Naive B cell (primary cell): ENCODE measurements around the gene HES1. TPM values are rescaled to one million over a fixed set of nuclear protein-coding genes. Genes with fewer than 3 reads are reported as not detected.

ENCODE experiments used
- ATAC-seq, 2 donors: fragments of 150-1000 bp; cut with Tn5 transposase; 2 replicates each; pipeline ENCODE4 v1.10.0; 2021; ENCODE audit warnings: low read depth in 2 of 2, mild to moderate bottlenecking in 2 of 2, moderate library complexity in 2 of 2
- DNase-seq: peaks from one replicate; pipeline ENCODE4 v3.0.0; 2022
- H3K27ac Mint-ChIP-seq, 6 donors: one replicate each; pipeline ENCODE4 v1.8.0; 2020 to 2022; ENCODE audit warnings: mild to moderate bottlenecking in 6 of 6, mixed read lengths in 6 of 6, moderate library complexity in 5 of 6, inconsistent platforms in 2 of 6
- H3K27me3 Mint-ChIP-seq, 3 donors: one replicate each; pipeline ENCODE4 v1.8.0; 2021 to 2022; ENCODE audit warnings: mixed read lengths in 3 of 3, mild to moderate bottlenecking in 1 of 3
- H3K36me3 Mint-ChIP-seq, 2 donors: one replicate each; pipeline ENCODE4 v1.8.0; 2020 to 2022; ENCODE audit warnings: mixed read lengths in 2 of 2, inconsistent platforms in 1 of 2, mild to moderate bottlenecking in 1 of 2
- H3K4me1 Mint-ChIP-seq, 3 donors: one replicate each; pipeline ENCODE4 v1.8.0; 2020 to 2022; ENCODE audit warnings: mixed read lengths in 3 of 3, inconsistent platforms in 1 of 3, mild to moderate bottlenecking in 1 of 3, moderate library complexity in 1 of 3
- H3K4me3 Mint-ChIP-seq, 8 donors: one replicate each; pipeline ENCODE4 v1.8.0; 2020 to 2022; ENCODE audit warnings: mild to moderate bottlenecking in 8 of 8, mixed read lengths in 8 of 8, moderate library complexity in 8 of 8, inconsistent platforms in 2 of 8
- H3K9me3 Mint-ChIP-seq, 7 donors: one replicate each; pipeline ENCODE4 v1.8.0; 2020 to 2022; ENCODE audit warnings: mixed read lengths in 7 of 7, mild to moderate bottlenecking in 5 of 7, inconsistent platforms in 2 of 7, moderate library complexity in 1 of 7
- polyA plus RNA-seq, 6 donors: library from polyadenylated mRNA; unstranded; fragments of 300-500 nt; fragmentation: Illumina TruSeq; gene quantifications; one replicate each; pipeline ENCODE4 v1.2.3, GENCODE V29; 2021; ENCODE audit warnings: low read depth in 6 of 6

HES1 gene
- polyA plus RNA-seq, 6 donors from 2014 or later = 10.1 to 43.5 (median 25.4) TPM

DNA sequence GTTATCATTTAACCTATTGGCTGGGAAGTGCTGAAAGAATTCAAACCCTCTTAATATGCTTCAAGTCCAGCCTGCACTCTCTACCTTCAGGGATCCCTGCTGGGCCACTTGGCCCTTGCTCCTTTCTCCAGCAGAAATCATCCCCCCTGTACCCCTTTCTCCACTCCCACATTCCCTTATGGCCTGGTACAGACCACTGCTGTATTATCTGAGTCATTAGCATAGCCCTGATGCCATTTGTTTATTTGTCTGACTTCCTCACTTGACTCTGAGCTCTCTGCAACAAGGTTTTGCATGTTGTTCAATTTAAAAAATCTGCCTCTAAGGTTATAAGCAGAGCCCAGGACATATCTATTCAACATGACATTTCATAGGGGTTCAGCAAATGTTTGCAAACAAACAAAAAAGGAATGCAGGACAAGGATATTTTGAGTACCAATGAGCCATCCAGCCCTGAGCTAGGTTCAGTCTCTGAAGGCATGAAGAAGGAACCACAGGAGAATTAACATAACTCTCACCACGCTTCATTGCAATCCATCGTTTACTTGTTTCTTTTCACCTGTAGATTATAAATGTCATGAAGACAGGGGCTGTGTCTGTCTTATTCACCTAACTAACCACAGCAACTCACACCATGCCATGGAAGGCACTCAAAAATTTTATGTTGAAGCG, 26.6 kb upstream of the HES1 start:
- no peak for DNase-seq
- Mint-ChIP-seq H3K27me3 (no peaks in the 10 kb centered on the region), H3K36me3 (no peaks in the 10 kb centered on the region), H3K9me3 (peaks cover 0 to 5% (median 3%) of the 10 kb centered on the region in 7 donors), H3K4me3 (peak overlapping the region in 6 of 8 donors; percentile 0 to 48 (median 30)), H3K27ac (peak overlapping the region; percentile 10 to 91 (median 62)), H3K4me1 (peaks cover 50 to 56% (median 53%) of the 10 kb centered on the region in 3 donors)
- ATAC-seq = peak; percentile 59 to 62

DNA sequence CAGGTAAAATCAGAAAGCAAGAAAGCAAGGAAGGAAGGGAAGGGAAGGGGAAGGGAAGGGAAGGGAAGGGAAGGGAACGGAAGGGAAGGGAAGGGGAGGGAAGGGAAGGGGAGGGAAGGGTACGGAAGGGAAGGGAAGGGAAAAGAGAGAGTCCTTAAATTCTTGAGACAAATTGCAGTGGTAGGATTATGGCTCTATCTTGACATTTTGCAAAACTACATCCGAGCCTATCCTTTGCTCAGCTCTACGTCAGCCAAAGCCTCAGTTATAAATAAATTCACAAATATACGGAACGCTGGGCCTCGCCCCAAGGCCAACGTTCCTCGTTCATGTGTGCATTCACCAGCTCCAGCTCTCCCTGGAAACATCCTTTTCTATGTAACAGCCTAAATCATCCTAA, 25.5 kb upstream of the HES1 start:
- ATAC-seq = no peak
- H3K9me3 Mint-ChIP-seq = peaks cover 0 to 5% (median 3%) of the 10 kb centered on the region in 7 donors
- DNase-seq = no peak
- no peaks in the 10 kb centered on the region for H3K36me3 Mint-ChIP-seq
- no peak overlapping the region for H3K27ac Mint-ChIP-seq
- H3K4me3 Mint-ChIP-seq = no peak overlapping the region
- peaks cover 38 to 44% (median 41%) of the 10 kb centered on the region in 3 donors for H3K4me1 Mint-ChIP-seq
- H3K27me3 Mint-ChIP-seq = no peaks in the 10 kb centered on the region

DNA sequence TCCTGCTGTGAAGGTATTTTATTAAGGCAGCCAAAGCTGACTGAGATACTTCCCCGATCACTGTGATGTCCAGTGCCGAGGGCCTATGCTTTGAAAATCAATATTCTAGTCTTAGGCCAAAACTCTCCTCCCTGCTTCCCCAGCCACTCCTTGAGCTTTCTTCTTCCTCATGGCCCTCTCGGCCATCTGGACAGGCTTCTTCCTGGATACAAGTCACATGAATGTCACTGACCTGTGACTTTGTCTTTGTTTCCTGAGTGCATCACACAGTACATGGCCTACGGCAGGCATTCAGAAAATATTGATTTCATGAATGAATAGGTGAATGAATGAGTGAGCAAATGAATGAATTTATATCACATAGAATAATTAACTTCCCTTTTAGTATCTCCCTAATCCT, 24.6 kb upstream of the HES1 start:
- Mint-ChIP-seq H3K27me3 (no peaks in the 10 kb centered on the region), H3K4me3 (peak overlapping the region in 1 of 8 donors; percentile 62), H3K27ac (peak overlapping the region in 4 of 6 donors; percentile 66 to 93 (median 82)), H3K9me3 (peaks cover 0 to 5% (median 3%) of the 10 kb centered on the region in 7 donors), H3K4me1 (peaks cover 30 to 36% (median 33%) of the 10 kb centered on the region in 3 donors), H3K36me3 (no peaks in the 10 kb centered on the region)
- ATAC-seq = no peak
- no peak for DNase-seq

DNA sequence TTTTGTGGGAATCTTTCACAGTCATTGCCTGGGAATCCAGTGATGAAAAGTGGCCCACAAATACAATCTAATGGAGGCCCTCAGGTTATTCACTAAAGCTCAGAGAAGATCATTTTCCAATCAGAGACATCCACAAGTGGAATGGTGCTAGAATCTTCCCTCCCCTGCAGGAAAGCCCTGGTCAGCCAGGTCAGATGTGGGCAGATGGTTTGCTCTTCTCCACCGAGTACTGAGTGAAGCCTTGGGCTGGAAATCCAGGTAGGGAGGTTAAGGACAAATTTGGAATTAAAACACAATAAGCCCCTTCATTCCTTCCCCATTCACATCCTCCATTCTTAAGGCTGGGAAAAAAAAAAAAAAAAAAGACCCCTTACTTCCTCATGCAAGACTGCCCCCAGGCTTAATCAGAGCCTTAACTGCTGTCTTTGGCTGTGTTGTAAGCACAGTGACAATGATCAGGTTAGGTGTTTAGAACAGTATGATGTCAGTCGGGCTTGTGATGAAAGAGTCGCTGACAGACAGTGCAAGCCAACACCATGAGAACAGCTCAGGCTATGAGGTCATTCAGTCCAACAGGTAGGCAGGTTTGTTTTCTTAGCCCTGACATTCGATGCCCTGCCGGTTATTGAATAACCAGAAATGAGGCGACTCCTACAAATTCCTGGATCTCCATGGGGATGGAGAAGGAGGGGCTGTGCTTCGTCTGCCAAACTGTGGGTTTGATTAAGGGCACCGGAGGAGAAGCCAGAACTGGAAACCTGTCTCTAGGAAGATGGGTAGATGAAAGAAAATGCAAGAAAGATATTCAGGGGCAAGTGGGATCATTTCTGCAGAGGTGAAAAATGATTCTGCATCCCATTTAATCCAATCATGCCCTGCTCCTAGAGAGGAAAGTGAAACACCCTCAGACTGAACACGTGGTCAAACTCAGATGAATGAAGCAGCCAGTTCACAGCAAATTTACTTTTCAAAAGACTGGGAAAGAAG, 23.5 kb upstream of the HES1 start:
- Mint-ChIP-seq H3K27me3 (no peaks in the 10 kb centered on the region), H3K4me1 (peaks cover 21 to 30% (median 28%) of the 10 kb centered on the region in 3 donors), H3K9me3 (peaks cover 0 to 4% (median 2%) of the 10 kb centered on the region in 7 donors), H3K4me3 (no peak overlapping the region), H3K36me3 (no peaks in the 10 kb centered on the region), H3K27ac (peak overlapping the region in 2 of 6 donors; percentile 28 to 57)
- DNase-seq = no peak
- no peak for ATAC-seq

DNA sequence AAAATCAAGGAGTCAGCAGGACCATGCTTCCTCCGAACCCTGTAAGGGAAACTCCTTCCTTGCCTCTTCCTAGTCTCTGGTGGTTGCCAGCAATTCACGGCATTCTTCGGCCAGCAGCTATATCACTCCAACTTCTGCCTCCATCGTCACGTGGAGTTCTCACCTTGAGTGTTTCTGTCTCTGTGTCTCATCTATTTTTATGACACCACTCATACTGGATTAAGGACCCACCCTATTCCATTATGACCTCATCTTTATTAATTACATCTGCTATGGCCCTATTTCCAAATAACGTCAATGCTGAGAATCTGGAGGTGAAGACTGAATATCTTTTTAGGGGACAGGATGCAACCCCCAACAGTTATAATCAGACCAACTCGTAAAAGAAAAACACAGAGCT, 21.8 kb upstream of the HES1 start:
- ATAC-seq (no peak), DNase-seq (no peak)
- peak overlapping the region in 1 of 8 donors; percentile 47 for H3K4me3 Mint-ChIP-seq
- H3K4me1 Mint-ChIP-seq = peaks cover 16 to 24% (median 24%) of the 10 kb centered on the region in 3 donors
- H3K27ac Mint-ChIP-seq = no peak overlapping the region
- no peaks in the 10 kb centered on the region for H3K36me3 Mint-ChIP-seq
- H3K9me3 Mint-ChIP-seq = no peaks in the 10 kb centered on the region
- H3K27me3 Mint-ChIP-seq = no peaks in the 10 kb centered on the region

DNA sequence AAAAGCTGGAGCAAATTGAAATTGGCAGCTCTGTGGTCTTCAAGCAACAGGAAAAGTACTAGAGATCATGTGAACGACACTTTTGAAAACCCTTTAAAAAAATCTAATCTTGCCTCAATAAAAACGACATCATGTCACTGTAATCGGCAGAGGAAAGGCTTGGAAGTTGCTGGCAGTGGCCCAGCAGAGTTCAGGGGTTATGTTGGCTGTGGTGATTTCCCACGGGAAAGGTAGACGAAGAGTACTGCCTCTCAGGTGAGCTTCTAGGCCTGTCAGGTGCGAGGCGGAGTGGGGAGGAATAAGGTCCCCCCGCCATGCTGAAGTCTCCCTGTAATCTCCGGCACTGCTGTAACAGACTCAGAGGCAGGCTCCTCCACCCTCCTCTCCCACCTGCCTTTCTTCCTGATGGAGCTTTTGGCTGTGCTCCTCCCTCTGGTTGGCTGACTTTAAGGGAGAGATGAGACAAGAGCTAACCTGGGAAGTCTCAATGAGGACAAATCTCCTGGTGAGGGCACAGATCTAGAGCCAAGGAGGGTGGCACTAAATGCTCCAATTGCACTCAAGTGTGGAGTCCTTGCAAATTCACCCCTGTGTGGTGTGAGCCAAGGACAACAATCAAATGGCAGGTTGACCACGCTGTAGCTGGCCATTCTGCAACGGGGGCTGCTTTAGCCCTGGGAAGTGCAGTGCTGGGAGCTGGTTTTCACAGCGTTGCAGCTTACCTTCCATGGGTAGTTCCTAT, 18.7 kb upstream of the HES1 start:
- Mint-ChIP-seq H3K9me3 (no peaks in the 10 kb centered on the region), H3K27ac (no peak overlapping the region), H3K27me3 (peaks cover 0 to 4% (median 0%) of the 10 kb centered on the region in 3 donors), H3K36me3 (no peaks in the 10 kb centered on the region), H3K4me1 (peaks cover 28 to 40% (median 40%) of the 10 kb centered on the region in 3 donors), H3K4me3 (no peak overlapping the region)
- DNase-seq (no peak), ATAC-seq (no peak)

DNA sequence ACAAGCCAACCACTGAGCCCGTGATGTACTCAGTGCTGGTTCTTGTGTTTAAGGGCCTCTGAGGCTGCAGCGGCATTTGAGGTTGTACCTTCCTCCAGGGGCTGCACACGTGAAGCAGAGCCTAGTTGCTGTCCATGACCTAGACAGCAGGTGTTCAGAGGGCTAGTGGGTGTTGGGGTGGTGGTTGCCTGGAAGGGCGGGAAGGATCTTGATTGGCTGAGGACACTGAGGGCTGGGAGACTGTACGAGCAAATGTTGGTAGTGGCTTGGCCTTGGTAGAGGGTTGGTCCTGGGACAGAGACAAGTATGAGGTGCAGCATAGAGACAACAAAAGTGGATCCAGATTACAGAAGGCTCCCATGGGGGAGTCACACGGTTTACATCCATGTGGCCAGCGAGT, 17.0 kb upstream of the HES1 start:
- Mint-ChIP-seq H3K27ac (peak overlapping the region in 3 of 6 donors; percentile 0 to 68 (median 64)), H3K4me3 (peak overlapping the region in 1 of 8 donors; percentile 25), H3K4me1 (peaks cover 36 to 47% (median 45%) of the 10 kb centered on the region in 3 donors), H3K9me3 (no peaks in the 10 kb centered on the region), H3K27me3 (peaks cover 0 to 4% (median 0%) of the 10 kb centered on the region in 3 donors), H3K36me3 (no peaks in the 10 kb centered on the region)
- no peak for DNase-seq
- no peak for ATAC-seq

DNA sequence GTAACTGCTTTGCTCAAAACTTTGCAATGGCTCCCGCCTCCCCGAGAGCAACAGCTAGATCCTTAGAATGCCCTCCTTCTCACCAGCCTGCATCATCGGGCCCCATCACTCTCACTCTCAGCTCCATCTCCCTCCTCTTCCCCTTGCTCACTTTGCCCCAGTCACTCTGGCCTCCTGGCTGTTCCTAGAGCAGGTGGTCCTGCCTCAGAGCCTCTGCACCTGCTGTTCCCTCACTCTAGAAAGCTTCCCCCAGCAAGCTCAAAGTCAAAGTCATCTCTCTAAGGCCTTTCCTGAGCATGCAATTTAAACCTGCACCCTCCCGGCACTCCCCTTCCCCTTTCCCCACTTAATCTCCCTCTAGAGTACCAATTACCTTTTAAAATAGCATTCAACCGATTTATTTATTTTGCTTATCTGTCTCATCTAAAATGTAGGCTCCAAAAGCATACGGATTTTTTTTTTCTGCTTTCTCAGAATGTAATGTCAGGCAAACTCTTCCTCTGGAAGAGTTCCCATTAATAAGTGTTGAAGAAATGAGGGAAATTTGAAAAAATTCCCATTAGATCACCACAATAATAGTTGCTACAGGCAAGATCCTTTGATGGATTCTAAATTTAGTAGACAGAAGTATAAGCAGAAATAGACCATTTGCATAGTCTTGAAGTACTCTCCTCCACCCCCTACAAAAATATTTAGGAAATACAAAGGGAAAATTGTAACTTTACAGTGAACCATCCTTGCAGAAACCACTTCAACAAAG, 15.9 kb upstream of the HES1 start:
- DNase-seq = no peak
- H3K4me3 Mint-ChIP-seq = peak overlapping the region in 7 of 8 donors; percentile 2 to 80 (median 30)
- H3K4me1 Mint-ChIP-seq = peaks cover 36 to 47% (median 45%) of the 10 kb centered on the region in 3 donors
- no peak for ATAC-seq
- H3K27ac Mint-ChIP-seq = peak overlapping the region in 4 of 6 donors; percentile 36 to 77 (median 54)
- H3K36me3 Mint-ChIP-seq = no peaks in the 10 kb centered on the region
- H3K27me3 Mint-ChIP-seq = peaks cover 0 to 4% (median 0%) of the 10 kb centered on the region in 3 donors
- H3K9me3 Mint-ChIP-seq = no peaks in the 10 kb centered on the region

DNA sequence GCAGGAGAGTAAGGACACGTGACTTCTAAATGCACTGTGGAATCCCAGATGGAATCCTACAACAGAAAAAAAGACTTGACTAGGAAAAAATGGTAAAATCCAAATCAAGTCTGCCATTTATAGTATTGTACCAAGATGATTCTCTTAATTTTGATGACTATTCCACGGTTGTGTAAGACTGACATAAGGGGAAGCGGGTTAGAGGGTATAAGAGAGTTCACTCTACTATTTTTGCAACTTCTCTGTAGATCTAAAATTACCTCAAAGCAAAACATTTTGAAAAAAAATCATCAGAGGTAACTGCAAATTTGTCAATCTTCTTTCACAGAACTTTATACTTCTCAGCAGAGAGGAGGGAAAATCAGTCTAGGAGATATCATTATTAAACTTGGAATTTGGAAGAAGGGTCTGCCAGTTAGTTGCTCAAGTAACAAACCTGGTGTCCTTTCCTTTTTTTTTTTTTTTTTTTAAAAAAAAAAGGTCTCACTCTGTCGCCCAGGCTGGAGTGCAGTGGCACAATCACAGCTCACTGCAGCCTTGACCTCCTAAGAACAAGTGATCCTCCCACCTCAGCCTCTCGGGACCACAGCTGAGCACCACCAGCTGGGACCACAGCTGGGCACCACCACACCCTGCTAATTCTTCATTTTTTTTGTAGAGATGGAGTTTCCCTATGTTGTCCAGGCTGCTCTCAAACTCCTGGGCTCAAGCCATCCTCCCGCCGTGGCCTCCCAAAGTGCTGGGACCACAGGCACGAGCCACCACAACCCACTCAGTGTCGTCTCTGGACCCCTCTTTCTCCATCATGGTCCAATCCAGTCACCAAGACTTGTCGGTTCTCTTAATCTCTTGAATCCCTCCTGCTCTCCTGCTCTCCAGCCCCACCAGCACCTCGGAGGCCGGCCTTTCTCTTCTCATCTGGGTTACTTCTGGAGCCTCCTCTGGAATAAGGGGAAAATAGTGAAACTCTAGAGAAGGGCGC, 14.9 kb upstream of the HES1 start:
- Mint-ChIP-seq H3K4me1 (peaks cover 36 to 47% (median 45%) of the 10 kb centered on the region in 3 donors), H3K27me3 (peaks cover 0 to 4% (median 0%) of the 10 kb centered on the region in 3 donors), H3K9me3 (no peaks in the 10 kb centered on the region), H3K4me3 (peak overlapping the region in 7 of 8 donors; percentile 30 to 85 (median 63)), H3K36me3 (no peaks in the 10 kb centered on the region), H3K27ac (peak overlapping the region; percentile 32 to 93 (median 82))
- no peak for DNase-seq
- peak; percentile 32 to 37 for ATAC-seq

DNA sequence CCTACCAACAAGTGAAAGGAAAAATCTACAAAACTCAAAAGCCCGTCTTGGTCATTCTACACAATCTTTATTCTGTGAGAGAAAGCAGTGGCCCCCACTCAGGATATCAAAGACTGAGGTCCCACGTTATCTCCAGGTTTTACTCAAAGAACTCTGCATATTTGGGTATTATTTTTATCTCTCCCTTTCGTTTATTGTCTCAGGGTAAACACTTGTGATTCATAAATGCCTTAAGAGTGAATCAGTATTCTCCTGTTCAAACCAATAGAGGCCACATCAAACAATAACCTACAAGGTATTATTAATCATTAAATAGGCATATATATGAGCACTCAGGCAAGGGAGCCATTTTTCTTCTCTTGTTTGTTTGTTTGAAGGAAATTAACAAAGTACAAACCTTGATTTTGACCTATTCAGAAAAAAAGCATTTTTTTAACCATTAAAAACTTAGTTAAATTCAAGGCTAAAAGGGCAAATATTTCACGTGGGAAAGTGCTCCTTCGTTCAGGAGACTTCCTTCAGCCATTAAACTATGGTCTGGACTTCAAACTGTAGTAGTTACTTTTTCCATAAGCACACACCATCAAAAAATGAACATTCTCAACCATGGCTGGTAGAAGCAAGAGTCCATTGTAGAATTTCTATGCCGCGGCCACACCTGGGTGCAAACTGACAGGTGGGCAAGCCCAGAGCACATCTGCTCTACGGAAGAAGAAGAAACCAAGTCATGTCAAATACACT, 13.9 kb upstream of the HES1 start:
- Mint-ChIP-seq H3K36me3 (no peaks in the 10 kb centered on the region), H3K4me1 (peaks cover 39 to 47% (median 42%) of the 10 kb centered on the region in 3 donors), H3K4me3 (peak overlapping the region in 7 of 8 donors; percentile 2 to 80 (median 30)), H3K27me3 (peaks cover 0 to 4% (median 4%) of the 10 kb centered on the region in 3 donors), H3K27ac (peak overlapping the region in 4 of 6 donors; percentile 25 to 93 (median 52)), H3K9me3 (no peaks in the 10 kb centered on the region)
- no peak for DNase-seq
- ATAC-seq = no peak

DNA sequence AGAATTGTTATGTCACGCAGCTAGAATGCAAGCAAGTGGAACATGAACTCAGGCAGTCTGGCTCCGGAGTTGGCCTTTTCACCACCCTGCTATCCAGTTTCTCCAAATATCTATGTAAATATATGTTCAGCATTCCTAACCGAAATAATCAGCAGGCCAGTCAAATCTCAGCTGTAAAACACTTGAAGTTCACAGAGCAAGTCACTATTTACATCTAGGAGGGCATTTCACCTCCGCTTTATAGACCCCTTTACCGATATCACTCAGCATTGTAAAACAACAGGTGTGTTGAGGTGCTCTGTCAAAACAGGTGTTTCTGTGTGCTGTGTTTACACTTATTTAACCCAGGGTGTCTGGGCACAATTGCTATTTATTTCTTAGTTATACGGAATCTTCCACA, 12.2 kb upstream of the HES1 start:
- no peak for DNase-seq
- Mint-ChIP-seq H3K36me3 (peaks cover 0 to 9% of the 10 kb centered on the region in 2 donors), H3K27me3 (peaks cover 0 to 6% (median 4%) of the 10 kb centered on the region in 3 donors), H3K9me3 (no peaks in the 10 kb centered on the region), H3K4me1 (peaks cover 44 to 48% (median 45%) of the 10 kb centered on the region in 3 donors), H3K27ac (no peak overlapping the region), H3K4me3 (no peak overlapping the region)
- no peak for ATAC-seq
